ENCODE results near the gene ABR.

The ABR gene

GRCh38 chr17:968812-969730, 210.7 kb downstream of the ABR start:
- Histone ChIP-seq H3K9ac (ENCODE audit: low read length) (no peak overlapping the region), H3K27ac (ENCODE audit: low read length) (no peak overlapping the region)

DNA sequence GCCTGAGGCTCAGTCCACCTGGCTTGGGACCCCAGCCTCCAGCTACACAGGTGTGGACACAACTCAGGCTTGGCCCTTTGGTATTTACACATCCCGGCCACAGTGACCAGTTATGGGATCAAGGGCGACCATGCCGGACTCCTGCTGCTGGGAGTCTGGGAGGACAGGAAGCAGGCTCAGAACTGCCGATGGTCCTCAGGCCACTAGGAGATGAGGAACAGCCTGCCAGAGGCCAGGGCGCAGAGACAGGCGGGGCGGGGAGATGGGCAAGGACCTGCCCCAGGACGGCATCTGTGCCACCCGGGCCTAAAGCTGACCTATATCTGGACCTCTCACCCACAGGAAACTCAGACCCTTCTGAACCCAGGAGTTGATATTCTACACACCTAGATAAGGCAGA, 212.7 kb downstream of the ABR start:
- Histone ChIP-seq H2AFZ (ENCODE audit: low read depth, low read length) (no peak overlapping the region), H3K4me2 (ENCODE audit: low read length) (no peak overlapping the region), H3K4me1 (ENCODE audit: low read length) (no peaks in the 10 kb centered on the region), H3K27me3 (ENCODE audit: low read depth, low read length) (no peaks in the 10 kb centered on the region), H3K4me3 (ENCODE audit: low read length) (no peak overlapping the region), H4K20me1 (ENCODE audit: insufficient read depth, low read length) (no peaks in the 10 kb centered on the region), H3K36me3 (replicated peaks; ENCODE audit: low read depth, low read length) (no peaks in the 10 kb centered on the region), H3K27ac (ENCODE audit: low read length) (no peak overlapping the region), H3K9me3 (ENCODE audit: insufficient read depth, low read length) (no peaks in the 10 kb centered on the region), H3K9ac (ENCODE audit: low read length) (no peak overlapping the region), H3K79me2 (ENCODE audit: low read length) (no peaks in the 10 kb centered on the region)
- TF ChIP-seq, protein P1, sequence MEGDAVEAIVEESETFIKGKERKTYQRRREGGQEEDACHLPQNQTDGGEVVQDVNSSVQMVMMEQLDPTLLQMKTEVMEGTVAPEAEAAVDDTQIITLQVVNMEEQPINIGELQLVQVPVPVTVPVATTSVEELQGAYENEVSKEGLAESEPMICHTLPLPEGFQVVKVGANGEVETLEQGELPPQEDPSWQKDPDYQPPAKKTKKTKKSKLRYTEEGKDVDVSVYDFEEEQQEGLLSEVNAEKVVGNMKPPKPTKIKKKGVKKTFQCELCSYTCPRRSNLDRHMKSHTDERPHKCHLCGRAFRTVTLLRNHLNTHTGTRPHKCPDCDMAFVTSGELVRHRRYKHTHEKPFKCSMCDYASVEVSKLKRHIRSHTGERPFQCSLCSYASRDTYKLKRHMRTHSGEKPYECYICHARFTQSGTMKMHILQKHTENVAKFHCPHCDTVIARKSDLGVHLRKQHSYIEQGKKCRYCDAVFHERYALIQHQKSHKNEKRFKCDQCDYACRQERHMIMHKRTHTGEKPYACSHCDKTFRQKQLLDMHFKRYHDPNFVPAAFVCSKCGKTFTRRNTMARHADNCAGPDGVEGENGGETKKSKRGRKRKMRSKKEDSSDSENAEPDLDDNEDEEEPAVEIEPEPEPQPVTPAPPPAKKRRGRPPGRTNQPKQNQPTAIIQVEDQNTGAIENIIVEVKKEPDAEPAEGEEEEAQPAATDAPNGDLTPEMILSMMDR (IDR thresholded peaks at IDR 0.05; ENCODE audit: low read depth, low read length) = no peak
- TF ChIP-seq EZH2phosphoT487 (IDR thresholded peaks at IDR 0.05; ENCODE audit: low read depth) = no peak

More at GRCh38 chr17:968812-969730, 210.7 kb downstream of the ABR start:
- no peaks in the 10 kb centered on the region for H3K9me3 ChIP-seq (ENCODE audit: insufficient read depth, low read length)
- no peak for TF ChIP-seq EZH2phosphoT487 (IDR thresholded peaks at IDR 0.05; ENCODE audit: low read depth)
- TF ChIP-seq, protein P1 (IDR thresholded peaks at IDR 0.05; ENCODE audit: low read depth, low read length) = no peak
- no peak overlapping the region for H3K4me2 ChIP-seq (ENCODE audit: low read length)
- no peaks in the 10 kb centered on the region for H3K4me1 ChIP-seq (ENCODE audit: low read length)
- H4K20me1 ChIP-seq (ENCODE audit: insufficient read depth, low read length) = no peaks in the 10 kb centered on the region
- no peaks in the 10 kb centered on the region for H3K27me3 ChIP-seq (ENCODE audit: low read depth, low read length)
- H3K36me3 ChIP-seq (replicated peaks; ENCODE audit: low read depth, low read length) = no peaks in the 10 kb centered on the region
- H3K4me3 ChIP-seq (ENCODE audit: low read length) = no peak overlapping the region
- H2AFZ ChIP-seq (ENCODE audit: low read depth, low read length) = no peak overlapping the region
- no peaks in the 10 kb centered on the region for H3K79me2 ChIP-seq (ENCODE audit: low read length)

GRCh38 chr17:965311-965989, 214.3 kb downstream of the ABR start:
- Histone ChIP-seq H3K9me3 (ENCODE audit: insufficient read depth, low read length) (no peaks in the 10 kb centered on the region), H3K4me3 (ENCODE audit: low read length) (no peak overlapping the region), H3K27ac (ENCODE audit: low read length) (no peak overlapping the region), H2AFZ (ENCODE audit: low read depth, low read length) (no peak overlapping the region), H4K20me1 (ENCODE audit: insufficient read depth, low read length) (no peaks in the 10 kb centered on the region), H3K79me2 (ENCODE audit: low read length) (no peaks in the 10 kb centered on the region), H3K4me1 (ENCODE audit: low read length) (no peaks in the 10 kb centered on the region), H3K4me2 (ENCODE audit: low read length) (no peak overlapping the region), H3K36me3 (replicated peaks; ENCODE audit: low read depth, low read length) (no peaks in the 10 kb centered on the region), H3K9ac (ENCODE audit: low read length) (no peak overlapping the region), H3K27me3 (ENCODE audit: low read depth, low read length) (no peaks in the 10 kb centered on the region)
- TF ChIP-seq, protein P1 (IDR thresholded peaks at IDR 0.05; ENCODE audit: low read depth, low read length) = no peak
- no peak for TF ChIP-seq EZH2phosphoT487 (IDR thresholded peaks at IDR 0.05; ENCODE audit: low read depth)

DNA sequence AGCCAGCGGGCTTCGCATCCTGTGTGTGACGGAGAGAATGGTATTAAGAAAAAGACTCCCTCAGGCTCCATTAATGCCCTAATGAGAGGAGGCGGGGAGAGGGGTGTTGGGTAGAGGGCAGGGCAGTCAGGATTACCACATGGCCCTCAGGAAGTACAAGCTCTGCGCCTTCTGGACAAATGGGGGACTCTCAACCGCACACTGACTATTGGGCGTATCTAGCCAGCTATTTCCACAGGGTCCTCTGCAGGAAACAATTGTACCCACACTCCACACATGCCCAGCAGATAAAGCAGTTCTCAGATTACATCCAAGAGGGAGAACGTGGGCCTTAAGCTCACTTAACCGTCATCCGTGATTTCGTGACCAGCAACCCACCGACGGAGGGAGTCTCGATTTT, 214.9 kb downstream of the ABR start:
- H3K4me1 ChIP-seq (ENCODE audit: low read length) = no peaks in the 10 kb centered on the region
- H3K4me2 ChIP-seq (ENCODE audit: low read length) = no peak overlapping the region
- H3K9ac ChIP-seq (ENCODE audit: low read length) = no peak overlapping the region
- no peak overlapping the region for H2AFZ ChIP-seq (ENCODE audit: low read depth, low read length)
- H3K79me2 ChIP-seq (ENCODE audit: low read length) = no peaks in the 10 kb centered on the region
- TF ChIP-seq, protein P1 (IDR thresholded peaks at IDR 0.05; ENCODE audit: low read depth, low read length) = no peak
- no peak for TF ChIP-seq EZH2phosphoT487 (IDR thresholded peaks at IDR 0.05; ENCODE audit: low read depth)
- no peak overlapping the region for H3K27ac ChIP-seq (ENCODE audit: low read length)
- H3K4me3 ChIP-seq (ENCODE audit: low read length) = no peak overlapping the region
- H3K36me3 ChIP-seq (replicated peaks; ENCODE audit: low read depth, low read length) = no peaks in the 10 kb centered on the region
- H4K20me1 ChIP-seq (ENCODE audit: insufficient read depth, low read length) = no peaks in the 10 kb centered on the region
- H3K9me3 ChIP-seq (ENCODE audit: insufficient read depth, low read length) = no peaks in the 10 kb centered on the region
- H3K27me3 ChIP-seq (ENCODE audit: low read depth, low read length) = no peaks in the 10 kb centered on the region

Data from OCI-LY3 (cell line).